PC-3 (cell line): ENCODE data around the gene GHDC. TPM values are rescaled to one million over a fixed set of nuclear protein-coding genes. Genes with fewer than 3 reads are reported as not detected.

Experiments used
- ATAC-seq: fragments of 200-7000 bp; cut with Tn5 transposase; 2 replicates; pipeline ENCODE4 v1.9.1; 2020; ENCODE audit warnings: mild to moderate bottlenecking, moderate library complexity
- BruUV-seq: library from RNA; stranded (reverse); fragments of 400-500 nt; replicated peaks from 2 replicates; lab custom pipeline; 2021; lab: Mats Ljungman, UMichigan
- CTCF ChIA-PET: fragments of 300-600 bp; sonication (Branson Sonifier 250); formaldehyde crosslinking; loops from one replicate; lab custom pipeline; 2022; ENCODE audit warnings: antibody characterized with exemption; lab: Charles Lee
- POLR2A ChIA-PET: fragments of 300-600 bp; sonication (Branson Sonifier 250); formaldehyde crosslinking; loops from one replicate; lab custom pipeline; 2022; ENCODE audit warnings: antibody characterized with exemption; ENCODE audit not compliant: unreplicated experiment; lab: Charles Lee
- DNase-seq: peaks from one replicate; pipeline ENCODE4 v3.0.0-alpha.2; 2015
- H2AFZ ChIP-seq: fragments of 300-600 bp; sonication (generic); 2 replicates; pipeline ENCODE4 v1.6.0; 2016; ENCODE audit warnings: antibody characterized with exemption, low read length
- H3F3A ChIP-seq: fragments of 300-600 bp; sonication (generic); one replicate; pipeline ENCODE4 v1.6.0; 2017; ENCODE audit warnings: antibody characterized with exemption, low read length, control low read depth, mild to moderate bottlenecking; ENCODE audit not compliant: unreplicated experiment
- H3K27ac ChIP-seq: fragments of 300-600 bp; sonication (generic); 2 replicates; pipeline ENCODE4 v1.5.1; 2016; ENCODE audit warnings: mild to moderate bottlenecking, low read length
- H3K27me3 ChIP-seq: fragments of 300-600 bp; sonication (generic); 2 replicates; pipeline ENCODE4 v1.6.1; 2016; ENCODE audit warnings: low read length, mixed read lengths
- H3K36me3 ChIP-seq: fragments of 300-600 bp; sonication (generic); 2 replicates; pipeline ENCODE4 v1.6.1; 2016; ENCODE audit warnings: low read depth, mixed run types, low read length, mixed read lengths
- H3K4me1 ChIP-seq: fragments of 300-600 bp; sonication (generic); 2 replicates; pipeline ENCODE4 v1.5.1; 2016; ENCODE audit warnings: low read length; ENCODE audit not compliant: insufficient read depth
- H3K4me2 ChIP-seq: fragments of 300-600 bp; sonication (generic); 2 replicates; pipeline ENCODE4 v1.6.0; 2016; ENCODE audit warnings: low read length
- H3K4me3 ChIP-seq: fragments of 300-600 bp; sonication (generic); 2 replicates; pipeline ENCODE4 v1.5.1; 2016; ENCODE audit warnings: mild to moderate bottlenecking, low read length, mixed read lengths
- H3K79me2 ChIP-seq: fragments of 300-600 bp; sonication (generic); 2 replicates; pipeline ENCODE4 v1.6.1; 2017; ENCODE audit warnings: low read length, mixed read lengths
- H3K9ac ChIP-seq: fragments of 300-600 bp; sonication (generic); 2 replicates; pipeline ENCODE4 v1.6.0; 2016; ENCODE audit warnings: mild to moderate bottlenecking, low read length
- H3K9me2 ChIP-seq: fragments of 300-600 bp; sonication (generic); replicated peaks from 2 replicates; pipeline ENCODE4 v1.6.1; 2016; ENCODE audit warnings: mixed run types, low read length, mixed read lengths
- H3K9me3 ChIP-seq: fragments of 300-600 bp; sonication (generic); 2 replicates; pipeline ENCODE4 v1.6.1; 2016; ENCODE audit warnings: low read length, mixed read lengths
- H4K20me1 ChIP-seq: fragments of 300-600 bp; sonication (generic); 2 replicates; pipeline ENCODE4 v1.6.1; 2016; ENCODE audit warnings: low read length, mixed read lengths
- EZH2 ChIP-seq: fragments of 300-600 bp; sonication (generic); IDR thresholded peaks from one replicate; pipeline ENCODE4 v1.6.1; 2017; ENCODE audit warnings: antibody characterized with exemption, mild to moderate bottlenecking, low read length; ENCODE audit not compliant: unreplicated experiment
- EZH2phosphoT487 ChIP-seq: fragments of 300-600 bp; sonication (generic); IDR thresholded peaks from 2 replicates; pipeline ENCODE4 v1.6.1; 2018; ENCODE audit warnings: mild to moderate bottlenecking, antibody characterized with exemption, low read length, borderline replicate concordance
- intact Hi-C: fragments of 100-400 bp; cut with micrococcal nuclease; formaldehyde crosslinking; loops from 2 replicates; pipeline ENCODE4 v1.9.0; 2023
- total RNA-seq: library from RNA; depleted of rRNA; stranded (reverse); fragments of >200 nt; gene quantifications from 2 replicates; pipeline ENCODE4 v1.2.3, GENCODE V29; 2014
- TF ChIP-seq, protein P1 (sequence below): fragments of 300-600 bp; sonication (generic); conservative IDR thresholded peaks from 2 replicates; pipeline ENCODE4 v1.5.1; 2017; ENCODE audit warnings: antibody characterized with exemption, low read depth, mild to moderate bottlenecking, low read length

The GHDC gene
- total RNA-seq, 1 experiment from 2014 or later = not detected

DNA sequence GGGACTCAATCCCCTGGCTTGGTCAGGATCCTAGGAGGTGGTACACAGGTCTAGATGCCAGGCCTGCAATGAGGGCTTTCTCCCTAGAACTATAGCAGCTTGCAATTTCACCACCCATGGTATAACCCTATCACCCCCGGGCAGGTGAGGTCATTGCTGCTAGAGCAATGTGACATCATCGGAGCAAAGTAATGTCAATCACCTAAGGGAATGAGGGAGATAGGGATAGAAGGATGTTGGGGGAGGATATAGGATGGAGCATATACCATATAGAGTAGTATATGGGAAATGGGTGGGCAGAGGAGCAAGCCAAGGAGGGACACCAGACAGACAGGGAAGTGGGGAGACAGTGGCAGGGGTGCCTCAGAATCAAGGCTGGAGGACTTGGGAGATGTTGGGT lies 16.6 kb downstream of the GHDC start:
- ChIA-PET POLR2A (no interaction called here), CTCF (no interaction called here)
- Histone ChIP-seq H2AFZ (no peak overlapping the region), H3F3A (no peaks in the 10 kb centered on the region), H4K20me1 (no peaks in the 10 kb centered on the region), H3K4me3 (no peak overlapping the region), H3K9me2 (no peaks in the 10 kb centered on the region), H3K36me3 (no peaks in the 10 kb centered on the region), H3K79me2 (no peaks in the 10 kb centered on the region), H3K9me3 (no peaks in the 10 kb centered on the region), H3K27ac (no peak overlapping the region), H3K27me3 (no peaks in the 10 kb centered on the region), H3K4me1 (no peaks in the 10 kb centered on the region), H3K4me2 (no peak overlapping the region), H3K9ac (no peak overlapping the region)
- intact Hi-C loops = no loop called here
- no peak for TF ChIP-seq EZH2
- no peak for TF ChIP-seq EZH2phosphoT487
- TF ChIP-seq, protein P1, sequence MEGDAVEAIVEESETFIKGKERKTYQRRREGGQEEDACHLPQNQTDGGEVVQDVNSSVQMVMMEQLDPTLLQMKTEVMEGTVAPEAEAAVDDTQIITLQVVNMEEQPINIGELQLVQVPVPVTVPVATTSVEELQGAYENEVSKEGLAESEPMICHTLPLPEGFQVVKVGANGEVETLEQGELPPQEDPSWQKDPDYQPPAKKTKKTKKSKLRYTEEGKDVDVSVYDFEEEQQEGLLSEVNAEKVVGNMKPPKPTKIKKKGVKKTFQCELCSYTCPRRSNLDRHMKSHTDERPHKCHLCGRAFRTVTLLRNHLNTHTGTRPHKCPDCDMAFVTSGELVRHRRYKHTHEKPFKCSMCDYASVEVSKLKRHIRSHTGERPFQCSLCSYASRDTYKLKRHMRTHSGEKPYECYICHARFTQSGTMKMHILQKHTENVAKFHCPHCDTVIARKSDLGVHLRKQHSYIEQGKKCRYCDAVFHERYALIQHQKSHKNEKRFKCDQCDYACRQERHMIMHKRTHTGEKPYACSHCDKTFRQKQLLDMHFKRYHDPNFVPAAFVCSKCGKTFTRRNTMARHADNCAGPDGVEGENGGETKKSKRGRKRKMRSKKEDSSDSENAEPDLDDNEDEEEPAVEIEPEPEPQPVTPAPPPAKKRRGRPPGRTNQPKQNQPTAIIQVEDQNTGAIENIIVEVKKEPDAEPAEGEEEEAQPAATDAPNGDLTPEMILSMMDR = no peak
- no peak for DNase-seq
- no TSS peak for BruUV-seq
- ATAC-seq = no peak

DNA sequence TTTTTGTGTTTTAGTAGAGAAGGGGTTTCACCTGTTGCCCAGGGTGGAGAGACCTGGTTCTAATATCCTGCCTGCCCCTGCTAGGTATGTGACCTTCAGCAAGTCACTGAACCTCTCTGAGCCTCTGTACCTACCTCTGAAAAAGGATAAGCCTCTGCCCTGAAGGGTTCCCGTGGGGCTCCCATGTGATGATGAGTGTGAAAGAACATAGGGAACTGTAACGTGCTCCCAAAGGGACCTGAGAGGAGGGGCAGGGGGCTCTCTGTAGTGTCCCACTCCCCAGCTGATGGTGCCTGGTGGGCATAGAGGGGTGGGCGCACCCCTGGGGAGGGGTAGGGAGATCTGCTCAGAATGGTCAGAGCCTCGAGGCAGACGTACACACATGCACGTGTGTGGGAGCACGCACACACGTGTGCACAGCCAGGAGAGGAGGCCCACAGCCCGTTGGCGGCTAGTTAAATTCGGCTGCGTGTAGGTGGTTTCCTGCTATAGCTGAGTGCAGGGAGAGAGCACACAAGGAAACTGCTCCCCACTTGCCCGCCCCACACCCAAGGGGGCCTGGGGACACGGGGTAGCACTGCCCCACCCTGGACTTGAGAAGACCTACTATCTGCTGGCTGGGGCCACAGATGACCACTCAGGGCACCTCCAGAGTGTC lies 20.0 kb downstream of the GHDC start:
- no peak for DNase-seq
- Histone ChIP-seq H4K20me1 (no peaks in the 10 kb centered on the region), H3K9me3 (no peaks in the 10 kb centered on the region), H2AFZ (no peak overlapping the region), H3K27ac (no peak overlapping the region), H3K4me2 (no peak overlapping the region), H3K27me3 (no peaks in the 10 kb centered on the region), H3K4me3 (no peak overlapping the region), H3K4me1 (no peaks in the 10 kb centered on the region), H3K36me3 (no peaks in the 10 kb centered on the region), H3F3A (no peaks in the 10 kb centered on the region), H3K9ac (no peak overlapping the region), H3K79me2 (no peaks in the 10 kb centered on the region), H3K9me2 (no peaks in the 10 kb centered on the region)
- ChIA-PET POLR2A (no interaction called here), CTCF (no interaction called here)
- intact Hi-C loops = no loop called here
- ATAC-seq = no peak
- TF ChIP-seq, protein P1 = no peak
- no peak for TF ChIP-seq EZH2
- TF ChIP-seq EZH2phosphoT487 = no peak
- BruUV-seq = no TSS peak

DNA sequence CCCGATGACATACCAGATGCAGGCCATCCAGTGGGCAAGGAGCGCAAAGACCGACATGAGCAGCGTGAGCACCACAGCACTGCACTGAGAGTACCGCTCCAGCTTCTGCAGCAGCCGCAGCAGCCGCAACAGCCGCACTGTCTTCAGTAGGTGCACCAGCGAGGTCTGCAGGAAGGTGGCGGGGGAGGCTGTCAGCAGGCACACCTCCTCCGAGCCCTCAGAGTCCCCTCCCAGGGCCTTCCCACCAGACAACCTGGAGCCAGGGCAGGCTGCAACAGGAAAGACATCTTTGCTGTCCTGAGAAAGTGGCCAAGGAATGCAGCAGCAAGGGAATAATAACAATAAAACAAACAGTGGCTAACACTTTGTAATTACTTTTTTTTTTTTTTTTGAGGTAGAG lies 22.5 kb downstream of the GHDC start:
- TF ChIP-seq, protein P1 = no peak
- TF ChIP-seq EZH2 (no peak), EZH2phosphoT487 (no peak)
- no peak for DNase-seq
- Histone ChIP-seq H3K79me2 (no peaks in the 10 kb centered on the region), H3K4me2 (no peak overlapping the region), H3K4me1 (no peaks in the 10 kb centered on the region), H3K27me3 (no peaks in the 10 kb centered on the region), H2AFZ (no peak overlapping the region), H3K27ac (no peak overlapping the region), H3K36me3 (no peaks in the 10 kb centered on the region), H3F3A (no peaks in the 10 kb centered on the region), H3K9me2 (no peaks in the 10 kb centered on the region), H4K20me1 (no peaks in the 10 kb centered on the region), H3K9me3 (no peaks in the 10 kb centered on the region), H3K9ac (no peak overlapping the region), H3K4me3 (no peak overlapping the region)
- POLR2A ChIA-PET = no interaction called here
- CTCF ChIA-PET = no interaction called here
- ATAC-seq = no peak
- BruUV-seq = no TSS peak
- intact Hi-C loops = no loop called here
